T-helper 2 cell treated with Interferon-gamma antibody and Interleukin-4, amounts not matched to agents 100 ng/mL and 5 ng/mL, for 36 hours (primary cell): ENCODE data around the gene GXYLT2. TPM values are rescaled to one million over a fixed set of nuclear protein-coding genes. Genes with fewer than 3 reads are reported as not detected.

Source experiments
- intact Hi-C: fragments of 100-400 bp; cut with micrococcal nuclease; formaldehyde crosslinking; loops from one replicate; pipeline ENCODE4 v1.15.1; 2023
- total RNA-seq: library from RNA; stranded (reverse); gene quantifications from 2 replicates; pipeline ENCODE4 v1.2.3, GENCODE V29; 2022

Gene GXYLT2
- total RNA-seq, 1 donor from 2014 or later: not detected

DNA sequence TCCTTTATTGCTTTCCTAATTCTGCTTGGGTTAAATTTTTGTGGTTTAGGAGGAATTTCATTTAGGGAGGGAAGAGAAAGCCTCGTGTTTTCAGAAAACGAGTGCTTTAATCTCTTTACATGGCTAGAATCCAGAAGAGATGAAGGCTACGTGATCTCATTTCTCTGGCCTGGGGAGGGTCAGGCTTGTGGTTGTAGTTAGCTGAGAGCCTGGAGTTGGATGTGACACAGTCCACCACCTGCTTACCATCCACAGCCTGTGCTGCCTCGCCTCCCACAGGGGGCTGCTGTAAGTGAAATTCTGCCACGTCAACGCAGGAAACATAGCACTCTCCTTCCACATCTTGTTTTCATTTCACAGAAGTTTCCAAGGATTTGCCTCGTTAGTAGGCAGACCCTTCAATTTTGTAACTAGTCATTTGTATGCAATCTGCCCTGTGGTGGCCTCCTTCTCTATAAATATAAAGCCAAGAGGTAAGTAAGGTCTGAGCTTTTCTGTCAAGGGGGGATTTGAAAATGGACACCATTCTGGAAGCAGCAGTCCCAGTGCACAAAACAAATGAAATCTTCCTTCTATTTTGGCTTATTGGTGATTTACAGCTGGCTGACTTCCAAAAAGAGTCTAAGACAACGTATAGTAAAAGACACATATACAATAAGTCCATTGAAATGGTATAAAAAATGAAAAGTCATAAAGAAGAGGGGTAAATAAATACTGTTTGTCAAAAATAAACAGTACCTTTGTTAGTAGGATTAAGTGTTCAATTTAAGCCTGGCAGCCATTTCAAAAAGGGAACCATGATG, 3.4 kb downstream of the GXYLT2 start:
- intact Hi-C loops: no loop called here

DNA sequence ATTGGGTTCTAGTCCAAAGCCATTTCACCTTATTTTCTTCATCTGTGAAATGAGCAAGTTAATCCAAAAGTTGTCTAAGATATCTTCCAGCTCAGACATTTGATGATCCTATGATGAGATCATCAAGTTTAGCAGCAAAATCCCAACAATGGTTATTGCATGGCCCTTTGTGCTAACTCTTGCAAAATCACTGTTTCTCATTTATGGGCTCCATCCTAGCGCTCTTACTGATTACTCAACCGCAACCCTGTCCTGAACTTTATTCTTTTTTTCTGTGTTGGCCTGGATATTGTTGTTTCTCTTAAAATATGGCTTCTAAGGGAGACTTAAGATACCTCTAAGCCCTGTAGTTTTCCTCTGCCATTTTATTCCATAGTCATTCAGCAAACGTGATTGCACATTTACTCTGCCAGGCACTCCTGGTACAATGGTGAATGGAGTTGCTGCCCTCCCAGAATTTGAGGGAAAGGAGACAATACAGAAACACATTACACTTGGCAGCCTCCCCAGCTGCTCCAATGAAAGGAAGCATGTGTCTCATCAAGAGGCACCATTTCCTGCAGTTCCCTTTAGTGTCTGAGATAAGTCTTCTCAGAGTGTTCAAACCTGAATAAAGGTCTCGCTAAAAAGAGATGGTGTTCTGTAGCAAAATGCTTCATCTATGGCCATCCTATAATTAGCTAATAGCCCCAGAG, 4.4 kb downstream of the GXYLT2 start:
- intact Hi-C loops: no loop called here

DNA sequence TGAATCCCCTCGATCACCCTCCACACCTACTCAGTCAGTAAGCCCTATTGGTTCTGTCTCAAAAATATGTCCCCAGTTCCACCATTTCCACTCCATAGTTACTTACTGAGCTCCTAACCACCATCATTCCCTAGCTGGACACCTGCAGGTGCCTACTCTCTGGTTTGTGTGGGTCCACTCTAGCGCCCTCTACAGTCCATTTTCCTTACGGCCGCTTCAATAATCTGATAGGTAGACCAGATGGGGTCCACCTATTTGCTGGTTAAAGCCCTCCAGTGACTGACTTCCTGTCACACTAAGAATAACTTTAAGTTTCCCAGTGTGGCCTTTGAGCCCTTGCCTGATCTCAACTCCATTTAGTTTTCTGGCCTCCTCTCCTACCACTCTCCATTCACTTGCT, 5.0 kb downstream of the GXYLT2 start:
- intact Hi-C loops: no loop called here

GRCh38 chr3:72894976-72895552, 7.2 kb downstream of the GXYLT2 start:
- intact Hi-C loops: no loop called here

- intact Hi-C loops: no loop called here
Measured at GRCh38 chr3:72896996-72897757, 9.3 kb downstream of the GXYLT2 start.

- intact Hi-C loops: no loop called here
Measured at GRCh38 chr3:72897758-72898007, 9.8 kb downstream of the GXYLT2 start.

DNA sequence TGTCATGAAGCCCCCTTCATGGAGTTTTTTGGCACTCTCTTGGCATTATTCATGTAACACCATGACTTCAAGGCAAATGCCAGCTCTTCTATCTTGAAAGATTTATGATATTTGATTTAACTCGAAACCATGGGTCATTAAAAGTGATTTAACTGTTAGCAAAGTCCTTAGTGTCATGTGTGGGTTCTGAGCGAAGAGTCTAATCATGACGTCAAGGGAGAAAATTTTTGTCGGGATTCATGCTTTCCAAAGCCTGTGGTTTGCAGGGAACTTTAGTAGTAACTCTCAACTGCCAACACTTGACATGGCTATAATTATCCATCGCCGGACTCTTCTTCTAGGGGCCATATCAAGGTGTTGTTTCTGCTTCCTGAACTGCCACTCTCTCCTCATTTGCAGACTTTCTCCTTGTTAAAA, 11.5 kb downstream of the GXYLT2 start:
- intact Hi-C loops: no loop called here

DNA sequence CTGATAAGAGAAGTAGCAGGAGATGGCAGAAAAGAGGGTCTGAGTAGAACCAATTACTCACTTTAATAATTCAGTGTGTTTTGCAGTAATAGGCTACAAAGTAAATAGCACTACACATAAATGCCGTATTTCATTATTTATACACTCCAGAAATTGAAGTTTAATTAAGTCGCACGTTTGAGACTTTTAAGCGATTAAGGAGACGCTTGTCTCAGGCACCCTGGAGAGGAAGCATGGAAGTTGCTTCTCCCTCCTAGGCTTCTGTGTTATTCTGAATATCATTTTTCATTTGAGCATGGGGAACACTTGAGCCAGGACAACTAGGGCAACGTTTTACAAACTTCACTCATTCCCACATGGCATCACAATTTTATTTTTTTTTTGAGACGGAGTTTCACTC, 12.2 kb downstream of the GXYLT2 start:
- intact Hi-C loops: no loop called here

DNA sequence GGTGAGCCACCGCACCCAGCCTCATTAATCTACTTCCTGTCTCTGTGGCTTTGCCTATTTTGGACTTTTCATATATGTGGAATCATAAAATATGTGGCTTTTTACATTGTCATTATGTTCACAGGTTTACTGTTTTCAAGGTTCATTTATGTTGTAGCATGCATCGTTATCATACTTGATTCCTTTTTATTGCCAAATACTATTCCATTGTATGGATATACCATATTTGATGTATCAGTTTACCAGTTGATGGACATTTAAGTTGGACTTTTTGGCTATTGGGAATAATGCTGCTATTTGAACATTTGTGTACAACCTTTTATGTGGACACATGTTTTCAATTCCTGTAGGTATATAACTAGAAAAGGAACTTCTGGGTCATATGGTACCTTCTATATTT, 14.0 kb downstream of the GXYLT2 start:
- intact Hi-C loops: no loop called here

- intact Hi-C loops: no loop called here
Measured at GRCh38 chr3:72903004-72903403, 15.2 kb downstream of the GXYLT2 start.

GRCh38 chr3:72904163-72904562, 16.3 kb downstream of the GXYLT2 start:
- intact Hi-C loops: no loop called here

GRCh38 chr3:72906154-72906553, 18.3 kb downstream of the GXYLT2 start:
- intact Hi-C loops: no loop called here

DNA sequence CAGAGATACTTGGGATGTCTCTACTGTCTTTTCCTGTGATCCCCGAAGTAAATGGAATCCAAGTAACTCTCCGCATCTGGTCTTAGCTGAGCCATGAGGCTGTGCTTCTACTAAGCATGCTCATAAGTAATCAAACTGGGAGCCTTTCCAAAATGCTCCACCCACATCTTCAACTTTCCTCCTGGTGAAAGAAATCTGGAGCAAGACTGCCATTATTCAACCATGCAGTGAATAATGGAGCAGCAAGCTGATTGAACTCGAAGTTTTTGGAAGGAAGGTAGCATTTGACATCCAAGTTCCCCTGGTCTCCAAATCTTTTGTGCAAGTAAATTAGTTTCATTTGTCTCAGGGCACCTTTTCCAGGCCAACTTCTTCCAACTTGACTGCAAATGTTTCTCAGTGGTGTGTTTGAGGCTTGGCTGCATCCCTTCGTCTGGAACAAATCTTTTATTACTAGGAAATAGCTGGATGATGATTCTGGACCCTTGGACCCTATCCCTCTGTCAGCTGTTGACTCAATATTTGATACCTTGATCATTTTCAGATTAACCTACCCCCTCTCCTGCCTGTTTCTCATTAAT, 19.4 kb downstream of the GXYLT2 start:
- intact Hi-C loops: no loop called here

- intact Hi-C loops: no loop called here
Measured at GRCh38 chr3:72907731-72908620, 20.1 kb downstream of the GXYLT2 start.

- intact Hi-C loops: no loop called here
Measured at GRCh38 chr3:72909591-72909990, 21.7 kb downstream of the GXYLT2 start.

DNA sequence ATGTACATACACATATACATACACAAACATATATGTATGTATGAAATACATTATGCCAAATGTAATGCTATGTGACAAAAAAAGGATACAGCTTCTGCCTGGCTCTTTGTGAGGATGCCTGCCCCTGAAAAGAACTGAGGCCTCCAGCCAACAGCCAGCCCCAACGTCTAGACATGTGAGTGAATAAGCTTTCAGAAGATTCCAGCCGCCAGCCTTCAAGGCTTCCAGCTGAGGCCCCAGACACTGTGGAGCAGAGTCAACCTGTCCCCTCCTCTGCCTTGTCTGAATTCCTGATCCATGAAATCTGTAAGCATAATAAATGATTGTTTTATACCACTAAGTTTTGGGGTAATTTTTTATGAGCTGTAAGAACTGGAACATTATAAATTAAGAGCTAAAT, 24.7 kb downstream of the GXYLT2 start:
- intact Hi-C loops: no loop called here

DNA sequence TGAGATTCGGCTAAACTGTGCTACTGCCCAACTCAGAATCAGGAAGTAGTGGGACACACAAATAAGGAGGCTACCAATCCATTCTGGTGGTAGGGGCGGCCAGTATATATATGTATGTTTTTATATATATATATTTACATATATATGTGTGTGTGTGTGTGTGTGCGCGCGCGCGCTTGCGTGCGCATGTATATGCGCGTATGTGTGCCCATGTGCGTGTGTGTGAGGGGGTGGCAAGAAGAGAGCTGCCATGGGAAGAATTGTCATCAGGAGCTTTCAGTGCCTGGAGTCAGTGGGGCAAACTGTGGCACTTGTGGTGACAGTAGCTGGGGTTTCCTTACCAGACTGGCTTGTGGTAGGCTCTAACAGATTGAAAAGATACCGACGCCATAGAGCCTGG, 26.5 kb downstream of the GXYLT2 start:
- intact Hi-C loops: no loop called here

DNA sequence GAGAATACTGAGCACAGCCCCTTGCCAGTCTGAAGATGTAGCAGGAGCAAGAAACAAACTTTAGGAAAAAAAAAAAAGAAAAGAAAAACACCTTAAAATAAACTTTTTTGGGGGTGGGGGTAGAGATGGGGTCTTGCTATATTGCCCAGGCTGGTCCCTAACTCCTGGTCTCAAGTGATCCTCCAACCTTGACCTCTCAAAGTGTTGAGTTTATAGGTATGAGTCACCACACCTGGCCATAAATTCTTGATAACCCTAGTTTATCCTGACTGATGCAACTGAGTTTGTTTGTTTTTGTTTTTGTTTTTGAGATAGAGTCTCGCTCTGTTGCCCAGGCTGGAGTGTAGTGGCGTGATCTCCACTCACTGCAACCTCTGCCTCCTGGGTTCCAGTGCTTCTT, 28.4 kb downstream of the GXYLT2 start:
- intact Hi-C loops: no loop called here

GRCh38 chr3:72919520-72919919, 31.7 kb downstream of the GXYLT2 start:
- intact Hi-C loops: no loop called here

- intact Hi-C loops: no loop called here
Measured at GRCh38 chr3:72924055-72924454, 36.2 kb downstream of the GXYLT2 start.
